Stomach (tissue), 9 donors: ENCODE data around the gene ELMO1. TPM values are rescaled to one million over a fixed set of nuclear protein-coding genes. Genes with fewer than 3 reads are reported as not detected.

Experiments used
- DNase-seq, 2 donors: peaks; one replicate each; pipeline versions ENCODE4 v3.0.0 to v3.0.0-alpha.2; 2013 to 2019
- H3K27ac ChIP-seq, 5 donors: fragments of 200-600 bp in 4 of 5; sonication (generic) in 4 of 5; one replicate each; pipeline ENCODE4 v1.5.1; 2013 to 2019; ENCODE audit warnings: mild to moderate bottlenecking in 1 of 5, moderate library complexity in 1 of 5
- H3K27me3 ChIP-seq, 3 donors: fragments of 200-600 bp; sonication (generic); one replicate each; pipeline ENCODE4 v1.5.1; 2017 to 2019; ENCODE audit warnings: mixed run types in 1 of 3
- H3K36me3 ChIP-seq, 4 donors: fragments of 200-600 bp; sonication (generic); 1 replicate in 3 of 4; 2 replicates in 1 of 4; pipeline ENCODE4 v1.5.1; 2016 to 2019
- H3K4me1 ChIP-seq, 4 donors: fragments of 200-600 bp; sonication (generic); one replicate each; pipeline ENCODE4 v1.5.1; 2016 to 2019
- H3K4me3 ChIP-seq, 4 donors: fragments of 200-600 bp; sonication (generic) in 3 of 4; one replicate each; pipeline ENCODE4 v1.5.1; 2016 to 2019; ENCODE audit warnings: mild to moderate bottlenecking in 1 of 4
- H3K9me3 ChIP-seq, 4 donors: fragments of 200-600 bp; sonication (generic); one replicate each; pipeline ENCODE4 v1.5.1; 2016 to 2019
- EP300 ChIP-seq: sonication (generic); formaldehyde crosslinking; IDR thresholded peaks from one replicate; pipeline ENCODE4 v1.6.1; 2017; ENCODE audit warnings: antibody characterized with exemption
- POLR2A ChIP-seq, 4 donors: fragments of 450-650 bp; IDR thresholded peaks; one replicate each; pipeline ENCODE4 v1.6.1; 2016; ENCODE audit warnings: antibody characterized with exemption in 4 of 4, control low read depth in 2 of 4, mild to moderate bottlenecking in 1 of 4, moderate library complexity in 1 of 4
- POLR2AphosphoS5 ChIP-seq, 3 donors: sonication (generic); formaldehyde crosslinking; IDR thresholded peaks; one replicate each; pipeline ENCODE4 v1.6.1; 2016; ENCODE audit warnings: antibody characterized with exemption in 3 of 3
- WGBS, 5 donors: extraction: QIAGEN DNeasy Blood & Tissue Kit in 3 of 5; methylation state at CpG; one replicate each; pipeline versions ENCODE4 v1.1.5 to v1.1.7; 2013 to 2018; 5-methylcytosine and 5-hydroxymethylcytosine counted together
- intact Hi-C: fragments of 100-400 bp; cut with DNase I; formaldehyde crosslinking; loops from one replicate; pipeline ENCODE4 v1.15.1; 2023; ENCODE audit warnings: low total_unique reads
- polyA plus RNA-seq, 3 donors: library from polyadenylated mRNA; stranded (reverse); fragments of 200-250 nt; gene quantifications; one replicate each; pipeline ENCODE4 v1.2.3, GENCODE V29; 2013
- total RNA-seq, 5 donors: library from RNA; depleted of rRNA; stranded (reverse); fragments of >200 nt; gene quantifications; one replicate each; pipeline versions ENCODE4 v1.1.0 to v1.2.3, GENCODE V29; 2014 to 2016
- TF ChIP-seq, protein P1 (sequence below), 7 experiments: fragments of 450-650 bp in 4 of 7; fragments of 200-600 bp in 3 of 7; sonication (generic) in 3 of 7; IDR thresholded peaks; one replicate each; pipeline ENCODE4 v1.5.1; 2016 to 2019; ENCODE audit warnings: antibody characterized with exemption in 7 of 7, control low read depth in 2 of 7, mild to moderate bottlenecking in 1 of 7
- donor health status: healthy with polysubstance abuse.
- donor health status: Bipolar disorder and iron deficiency.
- donor health status: healthy.

Gene ELMO1
- total and polyA plus RNA-seq, 8 donors: 4.1 to 117 (median 44.8) TPM

DNA sequence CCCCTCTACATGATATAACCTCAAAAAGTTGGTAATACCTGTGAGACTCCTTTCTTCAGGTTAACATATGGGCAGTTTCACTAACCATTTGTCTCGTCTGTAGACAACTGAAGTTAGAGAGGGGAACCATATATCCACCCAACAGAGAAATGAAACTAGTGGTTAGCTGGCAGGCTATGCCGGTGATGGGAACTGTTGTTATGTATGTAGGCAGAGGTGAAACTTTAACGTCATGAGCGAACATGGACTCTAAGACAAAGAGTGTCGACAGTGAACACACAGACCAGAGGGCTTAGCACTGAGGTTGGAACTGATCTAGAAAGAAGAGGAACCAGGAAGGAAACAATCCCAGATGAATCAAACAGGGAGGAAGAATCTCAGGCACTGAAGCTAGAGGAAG is 112.4 kb downstream of the ELMO1 start:
- Histone ChIP-seq H3K4me1 (peaks cover 0 to 9% (median 0%) of the 10 kb centered on the region in 4 donors), H3K4me3 (no peak overlapping the region), H3K9me3 (no peaks in the 10 kb centered on the region), H3K36me3 (no peaks in the 10 kb centered on the region), H3K27ac (no peak overlapping the region), H3K27me3 (no peaks in the 10 kb centered on the region)
- DNase-seq: peak in 1 of 2 donors; percentile 34
- intact Hi-C loops: no loop called here
- TF ChIP-seq POLR2A (IDR thresholded peaks at IDR 0.05) (no peak), POLR2AphosphoS5 (IDR thresholded peaks at IDR 0.05) (no peak), EP300 (no peak)
- TF ChIP-seq, protein P1, sequence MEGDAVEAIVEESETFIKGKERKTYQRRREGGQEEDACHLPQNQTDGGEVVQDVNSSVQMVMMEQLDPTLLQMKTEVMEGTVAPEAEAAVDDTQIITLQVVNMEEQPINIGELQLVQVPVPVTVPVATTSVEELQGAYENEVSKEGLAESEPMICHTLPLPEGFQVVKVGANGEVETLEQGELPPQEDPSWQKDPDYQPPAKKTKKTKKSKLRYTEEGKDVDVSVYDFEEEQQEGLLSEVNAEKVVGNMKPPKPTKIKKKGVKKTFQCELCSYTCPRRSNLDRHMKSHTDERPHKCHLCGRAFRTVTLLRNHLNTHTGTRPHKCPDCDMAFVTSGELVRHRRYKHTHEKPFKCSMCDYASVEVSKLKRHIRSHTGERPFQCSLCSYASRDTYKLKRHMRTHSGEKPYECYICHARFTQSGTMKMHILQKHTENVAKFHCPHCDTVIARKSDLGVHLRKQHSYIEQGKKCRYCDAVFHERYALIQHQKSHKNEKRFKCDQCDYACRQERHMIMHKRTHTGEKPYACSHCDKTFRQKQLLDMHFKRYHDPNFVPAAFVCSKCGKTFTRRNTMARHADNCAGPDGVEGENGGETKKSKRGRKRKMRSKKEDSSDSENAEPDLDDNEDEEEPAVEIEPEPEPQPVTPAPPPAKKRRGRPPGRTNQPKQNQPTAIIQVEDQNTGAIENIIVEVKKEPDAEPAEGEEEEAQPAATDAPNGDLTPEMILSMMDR (IDR thresholded peaks at IDR 0.05): no peak
- WGBS, 5 donors: 72 to 90% (median 78%) methylated on average over 5 of the region's 5 CpGs

DNA sequence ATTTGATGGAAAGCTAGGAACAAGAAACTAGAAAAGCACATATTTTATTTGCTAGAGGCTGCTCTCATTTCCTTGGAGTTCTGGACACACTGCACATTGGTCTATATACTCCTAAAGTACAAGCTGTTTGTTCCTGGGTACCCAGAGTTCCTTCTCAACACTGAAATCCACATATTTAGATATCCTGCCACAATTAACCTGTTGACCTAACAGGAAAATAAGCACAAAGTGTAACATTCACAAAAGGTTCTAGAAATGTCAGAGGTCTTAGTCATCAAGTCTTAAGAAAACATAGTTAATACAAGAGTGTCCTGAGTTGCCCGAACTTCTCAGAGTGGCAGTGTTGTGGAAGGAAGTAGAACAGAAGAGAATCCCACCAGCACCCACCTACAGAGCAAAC is 115.6 kb downstream of the ELMO1 start:
- H3K4me3 ChIP-seq: no peak overlapping the region

DNA sequence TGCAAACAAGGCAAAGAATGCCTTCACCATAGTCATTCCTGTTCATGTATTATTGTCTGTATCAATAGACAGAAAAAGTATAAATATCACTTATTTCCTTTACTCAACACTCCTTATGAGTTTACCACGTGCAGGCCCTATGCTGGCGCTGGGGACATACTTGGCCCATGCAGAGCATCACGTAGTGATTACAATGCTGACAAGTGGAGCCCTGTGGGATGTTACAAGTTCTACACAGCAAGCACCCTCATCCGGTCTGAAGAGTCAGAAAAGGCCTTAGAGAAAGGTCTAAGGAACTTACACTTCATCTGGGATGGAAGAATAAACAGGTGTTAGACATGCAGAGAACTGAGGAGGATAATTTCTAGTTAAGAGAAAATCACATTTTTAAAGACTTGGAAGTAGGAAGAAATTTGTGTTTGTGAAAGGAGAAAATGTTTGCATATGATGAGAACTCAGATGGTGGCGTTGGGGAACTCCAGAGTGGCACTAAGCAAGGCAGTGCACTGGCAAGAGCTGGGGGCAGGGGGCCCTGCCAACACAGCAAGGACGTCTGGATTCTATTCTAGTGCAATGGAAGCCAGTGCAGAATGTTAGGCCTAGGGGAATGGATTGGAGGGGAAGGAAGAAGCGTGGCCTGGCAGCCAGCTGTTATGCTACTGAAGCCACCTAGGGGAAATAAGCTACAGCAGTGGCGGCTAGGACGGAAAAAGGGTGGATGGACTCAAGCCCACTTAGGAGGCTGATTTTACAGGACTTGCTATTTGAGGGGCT is 116.2 kb downstream of the ELMO1 start:
- Histone ChIP-seq H3K27ac (peak overlapping the region in 2 of 5 donors; percentile 16 to 23), H3K4me3 (no peak overlapping the region), H3K9me3 (peaks cover 0 to 5% (median 0%) of the 10 kb centered on the region in 4 donors), H3K36me3 (no peaks in the 10 kb centered on the region), H3K4me1 (peaks cover 0 to 9% (median 0%) of the 10 kb centered on the region in 4 donors), H3K27me3 (no peaks in the 10 kb centered on the region)
- intact Hi-C loops: no loop called here
- WGBS, 5 donors: 76 to 83% (median 80%) methylated on average over 9 of the region's 9 CpGs
- TF ChIP-seq POLR2AphosphoS5 (IDR thresholded peaks at IDR 0.05) (no peak), POLR2A (IDR thresholded peaks at IDR 0.05) (no peak), EP300 (no peak)
- TF ChIP-seq, protein P1 (IDR thresholded peaks at IDR 0.05): no peak
- no peak for DNase-seq

More for the DNA sequence above, 115.6 kb downstream of the ELMO1 start:
- TF ChIP-seq POLR2A (IDR thresholded peaks at IDR 0.05) (no peak), POLR2AphosphoS5 (IDR thresholded peaks at IDR 0.05) (no peak), EP300 (no peak)
- TF ChIP-seq, protein P1 (IDR thresholded peaks at IDR 0.05): no peak
- DNase-seq: no peak
- peak overlapping the region in 2 of 5 donors; percentile 16 to 23 for H3K27ac ChIP-seq
- H3K4me1 ChIP-seq: peaks cover 0 to 9% (median 0%) of the 10 kb centered on the region in 4 donors
- H3K36me3 ChIP-seq: no peaks in the 10 kb centered on the region
- WGBS, 5 donors: 25 to 48% (median 42%) methylated on average over 1 of the region's 1 CpG
- intact Hi-C loops: no loop called here
- H3K27me3 ChIP-seq: no peaks in the 10 kb centered on the region
- H3K9me3 ChIP-seq: peaks cover 0 to 5% (median 0%) of the 10 kb centered on the region in 4 donors

DNA sequence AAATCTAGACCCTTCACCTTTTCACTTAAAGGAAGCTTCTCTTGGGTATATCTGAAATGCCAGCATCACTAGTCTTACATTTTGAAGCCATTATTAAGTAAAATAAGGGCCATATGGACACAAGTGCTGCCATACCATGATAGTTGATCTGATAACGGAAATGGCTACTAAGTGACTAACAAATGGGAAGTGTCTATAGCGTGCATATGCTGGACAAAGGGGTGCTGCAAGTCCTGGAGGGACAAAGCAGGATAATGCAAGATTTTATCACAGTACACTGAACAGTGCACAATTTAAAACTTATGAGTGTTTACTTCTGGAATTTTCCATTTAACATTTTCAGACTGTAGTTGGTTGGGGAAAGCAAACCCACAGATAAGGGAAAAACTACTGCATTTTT is 117.9 kb downstream of the ELMO1 start:
- intact Hi-C loops: no loop called here
- TF ChIP-seq POLR2A (IDR thresholded peaks at IDR 0.05) (no peak), EP300 (no peak), POLR2AphosphoS5 (IDR thresholded peaks at IDR 0.05) (no peak)
- TF ChIP-seq, protein P1 (IDR thresholded peaks at IDR 0.05): no peak
- DNase-seq: no peak

More for the DNA sequence above, 117.9 kb downstream of the ELMO1 start:
- peaks cover 0 to 5% (median 0%) of the 10 kb centered on the region in 4 donors for H3K9me3 ChIP-seq
- WGBS, 5 donors: 39 to 46% (median 44%) methylated on average over 2 of the region's 2 CpGs
- no peak overlapping the region for H3K4me3 ChIP-seq
- no peak overlapping the region for H3K27ac ChIP-seq
- H3K4me1 ChIP-seq: peaks cover 0 to 9% (median 0%) of the 10 kb centered on the region in 4 donors
- H3K27me3 ChIP-seq: no peaks in the 10 kb centered on the region
- H3K36me3 ChIP-seq: no peaks in the 10 kb centered on the region
